Uterus (tissue), 4 donors: ENCODE measurements around the gene GALNT1. TPM values are rescaled to one million over a fixed set of nuclear protein-coding genes. Genes with fewer than 3 reads are reported as not detected.

Experiments
- DNase-seq, 2 donors: peaks; one replicate each; pipeline ENCODE4 v3.0.0-alpha.2; 2019 to 2020
- H3K27ac ChIP-seq, 2 donors: fragments of 200-600 bp; sonication (generic); 1 replicate in 1 of 2; 2 replicates in 1 of 2; pipeline ENCODE4 v1.5.1; 2016 to 2018
- H3K27me3 ChIP-seq, 2 donors: fragments of 200-600 bp; sonication (generic); one replicate each; pipeline ENCODE4 v1.5.1; 2018 to 2019; ENCODE audit warnings: control low read depth in 1 of 2
- H3K36me3 ChIP-seq, 2 donors: fragments of 200-600 bp; sonication (generic); one replicate each; pipeline ENCODE4 v1.5.1; 2019; ENCODE audit warnings: control low read depth in 1 of 2
- H3K4me1 ChIP-seq, 2 donors: fragments of 200-600 bp; sonication (generic); one replicate each; pipeline ENCODE4 v1.5.1; 2018 to 2019; ENCODE audit warnings: control low read depth in 1 of 2
- H3K4me3 ChIP-seq, 2 donors: fragments of 200-600 bp; sonication (generic); 1 replicate in 1 of 2; 2 replicates in 1 of 2; pipeline ENCODE4 v1.5.1; 2018 to 2019; ENCODE audit warnings: mild to moderate bottlenecking in 1 of 2
- H3K9me3 ChIP-seq, 2 donors: fragments of 200-600 bp; sonication (generic); one replicate each; pipeline ENCODE4 v1.5.1; 2019; ENCODE audit warnings: control low read depth in 1 of 2
- CTCF ChIP-seq, 4 experiments: fragments of 200-600 bp in 2 of 4; fragments of 450-650 bp in 2 of 4; sonication (generic) in 2 of 4; IDR thresholded peaks; one replicate each; pipeline ENCODE4 v1.5.1; 2016 to 2019; ENCODE audit warnings: antibody characterized with exemption in 4 of 4, mild to moderate bottlenecking in 2 of 4, moderate library complexity in 1 of 4
- POLR2A ChIP-seq, 2 donors: fragments of 450-650 bp; IDR thresholded peaks; one replicate each; pipeline ENCODE4 v1.6.1; 2016; ENCODE audit warnings: antibody characterized with exemption in 2 of 2, mild to moderate bottlenecking in 1 of 2, moderate library complexity in 1 of 2
- intact Hi-C: fragments of 100-400 bp; cut with DNase I; formaldehyde crosslinking; loops from one replicate; pipeline ENCODE4 v1.15.1; 2023; ENCODE audit warnings: low total_unique reads
- total RNA-seq, 4 donors: library from RNA; depleted of rRNA in 3 of 4; stranded (reverse); fragments of >200 nt in 3 of 4; gene quantifications; one replicate each; pipeline versions ENCODE4 v1.1.0 to v1.2.4, GENCODE V29; 2014 to 2023
- donor health status: DM: yes; HTN: yes; CAD: no.

The GALNT1 gene
- total RNA-seq, 4 donors from 2014 or later, result 13.6 to 98.2 (median 33.3) TPM

- H3K27me3 ChIP-seq, result no peaks in the 10 kb centered on the region
- H3K4me1 ChIP-seq, result peaks cover 5 to 6% of the 10 kb centered on the region in 2 donors
- DNase-seq, result no peak
- TF ChIP-seq CTCF (IDR thresholded peaks at IDR 0.05) (no peak), POLR2A (IDR thresholded peaks at IDR 0.05) (no peak)
- H3K36me3 ChIP-seq, result no peaks in the 10 kb centered on the region
- H3K27ac ChIP-seq, result no peak overlapping the region
- no peak overlapping the region for H3K4me3 ChIP-seq
- intact Hi-C loops, result no loop called here
- H3K9me3 ChIP-seq, result no peaks in the 10 kb centered on the region
These were observed 30.0 kb downstream of the GALNT1 start for GRCh38 chr18:35611518-35611917.

GRCh38 chr18:35616074-35616473 is 34.5 kb downstream of the GALNT1 start:
- DNase-seq, result no peak
- TF ChIP-seq POLR2A (IDR thresholded peaks at IDR 0.05), result no peak
- TF ChIP-seq CTCF (IDR thresholded peaks at IDR 0.05), result no peak
- no peak overlapping the region for H3K27ac ChIP-seq
- intact Hi-C loops, result no loop called here
- H3K27me3 ChIP-seq, result no peaks in the 10 kb centered on the region
- no peaks in the 10 kb centered on the region for H3K9me3 ChIP-seq
- no peaks in the 10 kb centered on the region for H3K36me3 ChIP-seq
- H3K4me3 ChIP-seq, result no peak overlapping the region
- peaks cover under 1 to 2% of the 10 kb centered on the region in 2 donors for H3K4me1 ChIP-seq

- no peak for TF ChIP-seq CTCF (IDR thresholded peaks at IDR 0.05)
- no peak for TF ChIP-seq POLR2A (IDR thresholded peaks at IDR 0.05)
- Histone ChIP-seq H3K27me3 (no peaks in the 10 kb centered on the region), H3K36me3 (no peaks in the 10 kb centered on the region), H3K4me1 (no peaks in the 10 kb centered on the region), H3K9me3 (no peaks in the 10 kb centered on the region), H3K4me3 (no peak overlapping the region), H3K27ac (peak overlapping the region in 1 of 2 donors; percentile 52)
- intact Hi-C loops, result no loop called here
- DNase-seq, result no peak
These were observed 35.3 kb downstream of the GALNT1 start for GRCh38 chr18:35616664-35617423.

- H3K9me3 ChIP-seq, result no peaks in the 10 kb centered on the region
- H3K27me3 ChIP-seq, result no peaks in the 10 kb centered on the region
- intact Hi-C loops, result no loop called here
- no peak overlapping the region for H3K27ac ChIP-seq
- no peaks in the 10 kb centered on the region for H3K36me3 ChIP-seq
- TF ChIP-seq POLR2A (IDR thresholded peaks at IDR 0.05) (no peak), CTCF (IDR thresholded peaks at IDR 0.05) (no peak)
- no peak overlapping the region for H3K4me3 ChIP-seq
- DNase-seq, result no peak
- H3K4me1 ChIP-seq, result no peaks in the 10 kb centered on the region
These were observed 36.3 kb downstream of the GALNT1 start for GRCh38 chr18:35617865-35618264.

- H3K9me3 ChIP-seq, result no peaks in the 10 kb centered on the region
- no peak overlapping the region for H3K27ac ChIP-seq
- H3K27me3 ChIP-seq, result no peaks in the 10 kb centered on the region
- no peak for DNase-seq
- intact Hi-C loops, result no loop called here
- H3K4me1 ChIP-seq, result no peaks in the 10 kb centered on the region
- TF ChIP-seq CTCF (IDR thresholded peaks at IDR 0.05) (no peak), POLR2A (IDR thresholded peaks at IDR 0.05) (no peak)
- H3K4me3 ChIP-seq, result no peak overlapping the region
- H3K36me3 ChIP-seq, result no peaks in the 10 kb centered on the region
These were observed 36.7 kb downstream of the GALNT1 start for GRCh38 chr18:35618289-35618688.
